ENCODE data around the gene CLASP1.
"Not testable (repeated sequence)": the region's sequence is repeated elsewhere in the genome, so short reads cannot be mapped to it uniquely, and the experiment has no call there.

The CLASP1 gene

GRCh38 chr2:121351521-121352318 lies 297.5 kb downstream of the CLASP1 start:
- no peak for DNase-seq

DNA sequence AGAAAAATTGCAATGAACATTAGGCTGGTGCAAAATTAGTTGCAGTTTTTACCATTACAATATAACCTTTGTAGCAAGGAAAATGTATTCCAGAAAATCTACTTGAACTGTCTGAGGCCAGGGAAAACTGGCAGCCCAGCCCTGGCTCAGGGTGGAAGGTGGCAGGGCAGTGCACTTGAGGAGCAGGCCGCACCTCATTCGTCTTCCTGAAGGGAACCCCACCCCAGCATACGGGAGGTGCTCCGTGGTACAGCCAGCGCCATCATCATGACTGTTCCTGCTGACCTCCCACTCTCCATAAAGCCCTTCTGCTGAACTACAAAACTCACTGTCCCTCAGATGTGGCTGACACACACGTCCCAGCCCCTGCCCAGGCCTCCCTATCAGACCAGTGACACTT lies 298.4 kb downstream of the CLASP1 start:
- no peak for DNase-seq

GRCh38 chr2:121350402-121350775 lies 298.9 kb downstream of the CLASP1 start:
- no peak for DNase-seq

DNA sequence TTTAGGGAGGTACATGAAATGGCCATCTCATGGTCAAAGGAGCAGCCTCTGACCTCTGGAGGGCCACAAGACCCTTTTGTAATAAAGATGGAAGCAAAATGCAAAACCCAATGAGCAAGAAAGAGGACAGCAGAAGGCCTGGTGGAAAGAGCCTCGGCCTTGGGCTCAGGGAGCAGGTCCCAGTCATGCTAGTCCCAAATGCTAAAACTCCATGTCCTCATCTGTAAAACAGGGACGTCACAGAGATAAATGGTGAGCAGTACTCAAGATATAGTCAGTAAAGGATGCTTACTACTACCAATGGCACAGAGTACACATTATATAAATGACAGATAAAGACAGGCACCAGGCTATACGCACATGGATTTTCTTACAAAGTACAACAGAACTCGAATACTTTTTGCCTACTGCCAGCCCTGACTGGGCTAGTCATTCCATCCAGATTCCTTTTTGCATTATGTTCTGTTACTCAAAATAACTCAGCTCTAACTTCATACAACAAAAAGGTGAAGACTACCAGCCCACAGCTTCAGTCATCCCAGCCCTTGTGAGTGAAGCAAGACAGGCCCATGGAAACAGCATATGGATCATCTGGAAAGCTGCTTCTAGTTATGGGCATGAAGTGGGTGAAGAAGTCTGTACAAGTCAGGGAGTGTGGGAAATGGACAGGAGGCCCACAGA lies 299.4 kb downstream of the CLASP1 start:
- DNase-seq, result no peak

GRCh38 chr2:121348128-121348740 lies 301.0 kb downstream of the CLASP1 start:
- no peak for DNase-seq

- no peak for DNase-seq
Observed at GRCh38 chr2:121346859-121347258, 302.4 kb downstream of the CLASP1 start.

- DNase-seq, result no peak
Observed at GRCh38 chr2:121346407-121346806, 302.9 kb downstream of the CLASP1 start.

DNA sequence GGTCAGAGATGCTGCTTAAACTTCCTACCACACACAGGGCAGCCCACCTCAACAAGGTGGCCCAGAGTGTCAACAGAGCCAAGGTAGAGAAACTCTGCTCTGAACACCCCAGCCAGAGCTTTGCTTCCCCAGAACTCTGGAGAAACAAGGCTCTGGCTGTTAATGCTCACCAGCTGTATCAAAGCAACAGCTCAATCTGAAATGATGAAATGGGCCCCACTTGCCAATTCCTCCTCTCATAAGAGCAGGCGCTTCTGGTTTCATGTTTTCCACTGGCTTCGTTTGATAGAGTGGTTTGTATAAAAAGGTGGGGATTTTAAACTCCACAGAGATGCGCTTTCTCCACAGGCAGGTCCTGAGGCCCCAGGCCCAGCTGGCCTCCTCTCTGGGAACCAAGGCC lies 303.4 kb downstream of the CLASP1 start:
- no peak for DNase-seq

GRCh38 chr2:121345101-121345500 lies 304.2 kb downstream of the CLASP1 start:
- no peak for DNase-seq

DNA sequence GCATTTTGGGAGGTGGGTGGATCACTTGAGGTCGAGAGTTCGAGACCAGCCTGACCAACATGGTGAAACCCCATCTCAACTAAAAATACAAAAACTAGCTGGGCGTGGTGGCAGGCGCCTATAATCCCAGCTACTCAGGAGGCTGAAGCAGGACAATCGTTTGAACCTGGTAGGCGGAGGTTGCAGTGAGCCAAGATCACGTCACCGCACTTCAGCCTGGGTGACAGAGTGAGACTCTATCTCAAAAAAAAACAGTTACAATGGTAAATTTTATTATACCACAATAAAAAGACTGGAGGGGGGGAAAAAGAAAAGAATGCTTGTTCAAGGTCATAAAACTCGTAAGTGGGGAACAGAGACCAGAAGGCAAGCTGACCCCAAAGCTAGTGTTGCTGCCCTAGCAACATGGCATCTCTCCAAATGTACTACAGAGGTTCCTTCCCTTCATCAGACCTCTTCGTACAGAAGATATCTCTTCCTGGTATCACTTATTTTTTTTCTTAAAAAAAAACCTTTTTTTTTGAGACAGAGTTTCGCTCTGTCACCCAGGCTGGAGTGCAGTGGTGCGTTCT lies 305.3 kb downstream of the CLASP1 start:
- DNase-seq, result not testable (repeated sequence)

DNA sequence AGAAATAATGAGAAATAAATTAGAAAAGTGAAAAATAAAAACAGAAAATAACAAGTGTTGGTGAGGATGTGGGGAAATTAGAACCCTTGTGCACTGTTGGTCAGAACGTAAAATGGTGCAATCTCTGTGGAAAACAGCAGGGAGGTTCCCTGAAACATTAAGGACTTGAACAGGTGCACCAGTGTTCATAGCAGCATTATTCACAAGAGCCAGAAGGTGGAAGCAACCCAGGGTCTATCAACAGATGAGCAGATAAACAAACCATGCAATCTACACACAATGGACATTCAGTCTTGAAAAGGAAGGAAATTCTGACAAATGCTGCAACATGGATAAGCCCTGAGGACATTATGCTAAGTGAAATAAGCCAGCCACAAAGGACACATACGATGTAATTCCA lies 306.1 kb downstream of the CLASP1 start:
- DNase-seq, result no peak

- peak in 1 of 56 donors; percentile 24 for DNase-seq
Observed at GRCh38 chr2:121342751-121343150, 306.5 kb downstream of the CLASP1 start.

GRCh38 chr2:121340926-121341325 lies 308.3 kb downstream of the CLASP1 start:
- DNase-seq, result no peak

DNA sequence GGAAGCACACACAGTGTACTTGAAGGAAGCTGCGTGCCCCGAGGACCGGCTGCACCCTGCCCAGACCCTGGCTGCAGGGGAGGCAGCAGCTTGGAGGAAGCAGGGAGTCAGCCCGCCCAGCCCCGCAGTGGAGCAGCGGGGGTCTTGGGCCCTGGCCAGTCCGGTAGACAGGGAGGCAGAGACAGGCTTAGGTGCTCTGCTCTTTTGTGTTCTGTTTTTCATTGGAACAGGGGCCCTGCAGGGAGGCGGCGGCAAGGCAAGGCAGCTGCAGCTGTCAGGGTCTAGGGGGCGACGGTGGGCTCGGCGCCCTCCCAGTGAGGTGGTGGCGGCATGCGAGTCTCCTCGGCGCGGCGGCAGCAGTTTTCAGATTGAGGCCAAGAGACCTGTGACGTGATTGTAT lies 311.0 kb downstream of the CLASP1 start:
- DNase-seq, result no peak

GRCh38 chr2:121336528-121337294 lies 312.6 kb downstream of the CLASP1 start:
- no peak for DNase-seq

DNA sequence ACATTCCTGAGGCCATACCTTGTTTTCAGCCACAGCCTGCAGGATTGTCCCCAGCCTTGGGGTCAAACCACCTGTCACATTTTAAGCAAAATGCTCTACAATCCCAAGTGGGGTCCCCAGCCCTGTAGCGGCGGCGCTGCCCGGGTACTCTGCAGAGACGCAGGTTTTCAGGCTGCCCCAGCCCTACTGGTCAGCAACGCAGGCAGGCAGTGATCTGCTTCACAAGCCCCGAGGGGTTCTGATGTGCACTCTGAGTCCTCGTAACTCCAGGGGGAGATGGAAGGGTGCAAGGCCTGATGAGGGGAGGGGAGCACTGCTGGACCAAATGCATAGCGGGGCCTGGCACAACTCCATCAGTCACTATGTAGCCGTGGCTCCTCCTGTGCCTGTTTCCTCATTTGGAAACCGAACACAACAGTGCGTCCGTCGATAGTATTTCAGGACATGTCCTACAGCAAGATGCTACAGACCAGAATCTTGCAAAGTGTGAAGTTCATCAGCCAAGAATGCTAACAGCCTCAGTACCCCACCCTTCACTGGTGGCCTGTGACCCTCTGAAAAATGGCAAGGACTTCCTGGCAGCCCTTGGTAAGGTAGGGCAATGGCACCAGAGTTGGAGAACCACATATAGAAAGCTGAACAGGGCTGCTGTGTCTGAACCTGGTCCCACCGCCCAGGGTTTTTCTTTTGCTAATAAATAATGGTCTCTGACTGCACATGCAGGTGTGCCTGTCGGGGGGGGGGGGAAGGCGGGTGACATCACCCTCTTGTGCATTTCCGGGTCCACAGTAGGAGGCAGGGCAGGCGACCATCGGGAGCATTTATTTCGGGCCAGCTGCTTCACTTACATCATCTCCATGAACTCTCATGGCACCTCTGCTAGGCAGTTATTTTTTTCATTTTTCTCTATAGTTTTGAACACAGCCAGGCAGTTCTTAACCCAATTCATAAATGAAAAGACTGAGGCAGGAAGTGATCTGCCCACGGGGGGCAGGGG lies 313.7 kb downstream of the CLASP1 start:
- no peak for DNase-seq

DNA sequence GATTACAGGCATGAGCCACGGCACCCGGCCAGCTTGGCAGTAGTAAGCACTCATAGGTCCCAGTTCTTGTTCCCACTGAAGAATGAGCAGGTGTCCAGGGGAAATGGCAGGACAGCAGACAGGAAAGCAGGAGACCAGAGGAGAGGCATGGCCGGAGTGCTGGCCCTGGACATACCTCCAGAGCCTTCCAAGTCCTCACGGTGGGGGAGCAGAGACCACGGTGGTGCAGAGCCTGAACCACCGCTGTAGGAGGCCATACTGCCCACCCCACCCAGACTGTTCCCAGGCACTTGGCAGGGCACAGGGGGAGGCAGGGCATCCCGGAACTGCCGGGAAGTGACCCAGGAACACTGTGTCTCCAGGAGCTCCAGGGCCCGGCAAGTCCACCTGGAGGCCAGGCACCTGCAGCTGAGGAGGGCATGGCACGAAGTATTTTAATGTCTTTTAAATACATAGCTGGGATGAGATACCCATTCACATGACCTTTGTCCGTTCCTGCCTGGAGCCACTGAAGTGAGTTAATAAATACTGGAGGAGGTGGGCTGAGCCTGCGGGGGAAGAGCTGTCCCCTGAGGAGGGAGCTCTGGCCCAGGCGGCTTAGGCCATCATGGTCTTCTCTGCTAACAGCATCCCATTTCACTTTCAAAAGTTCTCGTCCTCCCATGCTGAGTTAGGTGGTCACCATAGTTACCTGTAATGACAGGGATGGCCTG lies 314.5 kb downstream of the CLASP1 start:
- DNase-seq, result no peak

DNA sequence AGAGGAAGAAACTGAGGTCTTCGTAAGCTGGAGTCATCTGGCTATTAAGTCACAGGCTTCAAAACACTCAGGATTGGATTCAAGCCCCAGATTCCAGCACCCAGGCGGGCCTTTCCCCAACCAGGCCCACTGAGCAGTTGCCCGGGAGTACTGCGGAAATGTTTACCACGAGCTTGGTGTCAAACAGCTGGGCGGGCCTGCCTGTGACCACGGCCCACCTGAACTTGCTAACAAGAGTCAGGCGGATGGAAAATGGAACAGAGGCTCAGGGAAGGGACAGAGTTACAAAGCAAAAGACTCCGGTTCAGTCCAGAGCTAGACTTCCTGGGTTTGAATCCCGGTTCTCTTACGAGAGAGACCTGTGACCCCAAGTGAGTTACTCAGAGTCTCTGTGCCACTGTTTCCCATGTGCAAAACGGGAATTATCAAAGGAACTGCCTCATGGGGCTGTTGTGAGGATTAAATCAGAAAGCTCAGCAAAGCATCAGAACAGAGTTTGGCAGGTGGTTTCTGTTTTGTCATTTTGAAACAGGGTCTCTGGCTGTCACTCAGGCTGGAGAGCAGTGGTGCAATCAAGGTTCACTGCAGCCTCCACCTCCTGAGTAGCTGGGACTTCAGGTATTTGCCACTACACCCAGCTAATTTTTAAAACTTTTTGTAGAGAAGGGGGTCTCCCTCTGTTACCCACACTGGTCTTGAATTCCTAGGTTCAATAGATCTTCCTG lies 315.3 kb downstream of the CLASP1 start:
- no peak for DNase-seq

- no peak for DNase-seq
Observed at GRCh38 chr2:121333231-121333630, 316.0 kb downstream of the CLASP1 start.
